Measurements from ENCODE around the gene PNRC2. TPM values are rescaled to one million over a fixed set of nuclear protein-coding genes. Genes with fewer than 3 reads are reported as not detected.

PNRC2 gene
- total and polyA plus RNA-seq, 2 donors (not counting 3 experiments of a cell fraction or from before 2014, with no cell fraction given): 70.2 to 77.8 TPM

GRCh38 chr1:23960291-23961020 lies 828 bp downstream of the PNRC2 start:
- Histone ChIP-seq H3K4me1 (ENCODE audit: control insufficient read depth, extremely low read depth, insufficient read depth, low read length) (peaks cover 22% of the 10 kb centered on the region), H3K36me3 (ENCODE audit: control insufficient read depth in 2 of 2, extremely low read depth in 1 of 2, insufficient read depth in 2 of 2, low read length in 2 of 2) (peaks cover 0 to 8% of the 10 kb centered on the region in 2 experiments), H3K9ac (replicated peaks; ENCODE audit: extremely low read depth, insufficient read depth, low read length) (peak overlapping the region; percentile 100), H3K79me2 (ENCODE audit: control insufficient read depth, insufficient read depth, low read length) (peaks cover 26% of the 10 kb centered on the region), H2AFZ (ENCODE audit: low read depth, low read length) (no peak overlapping the region), H3K9me1 (replicated peaks; ENCODE audit: control insufficient read depth, extremely low read depth, insufficient read depth, low read length) (no peaks in the 10 kb centered on the region), H3K9me3 (replicated peaks; ENCODE audit: control insufficient read depth, insufficient read depth, low read length) (no peaks in the 10 kb centered on the region), H3K4me3 (replicated peaks in 1 of 3; ENCODE audit: insufficient read depth in 1 of 3, low read depth in 1 of 3, low read length in 3 of 3) (peak overlapping the region; percentile 58 to 100 (median 100)), H4K20me1 (replicated peaks; ENCODE audit: control insufficient read depth, extremely low read depth, insufficient read depth, low read length) (peaks cover 5% of the 10 kb centered on the region), H3K4me2 (ENCODE audit: insufficient read depth, low read length) (peak overlapping the region; percentile 98), H3K27me3 (ENCODE audit: control insufficient read depth in 2 of 2, insufficient read depth in 2 of 2, low read length in 2 of 2) (no peaks in the 10 kb centered on the region), H3K27ac (ENCODE audit: insufficient read depth, low read depth, low read length) (peak overlapping the region; percentile 96)
- dilution Hi-C loops (cut with MboI; ENCODE audit: extremely low pct_ligation_motif_present, low sequenced_read_pairs): no loop called here
- ChIA-PET POLR2A (interaction anchor here (0.8 to 1.1 kb wide), 3 partner anchors 14 to 20 kb away, joined by 3 read pairs; partner anchors contain the start of gene SRSF10), CTCF (interaction anchor here (0.8 to 3.3 kb wide), 4 partner anchors 8 to 74 kb away, joined by 3 to 42 read pairs (median 4); no protein-coding TSS in a partner anchor)
- DNase-seq (ENCODE audit: low read depth, low spot score): no peak
- FAIRE-seq: peak; percentile 85
- TF ChIP-seq GATA2 (IDR thresholded peaks at IDR 0.05; ENCODE audit: insufficient read depth, insufficient read length, low read depth, low read length): no peak
- intact Hi-C loops (cut with micrococcal nuclease): no loop called here
- BruUV-seq (replicated peaks): TSS peak; percentile 35

- Histone ChIP-seq H4K20me1 (replicated peaks; ENCODE audit: control insufficient read depth, extremely low read depth, insufficient read depth, low read length) (peaks cover 5% of the 10 kb centered on the region), H3K27me3 (ENCODE audit: control insufficient read depth in 2 of 2, insufficient read depth in 2 of 2, low read length in 2 of 2) (no peaks in the 10 kb centered on the region), H3K9me1 (replicated peaks; ENCODE audit: control insufficient read depth, extremely low read depth, insufficient read depth, low read length) (no peaks in the 10 kb centered on the region), H3K4me2 (ENCODE audit: insufficient read depth, low read length) (no peak overlapping the region), H2AFZ (ENCODE audit: low read depth, low read length) (no peak overlapping the region), H3K4me3 (replicated peaks in 1 of 3; ENCODE audit: insufficient read depth in 1 of 3, low read depth in 1 of 3, low read length in 3 of 3) (no peak overlapping the region), H3K9me3 (replicated peaks; ENCODE audit: control insufficient read depth, insufficient read depth, low read length) (no peaks in the 10 kb centered on the region), H3K9ac (replicated peaks; ENCODE audit: extremely low read depth, insufficient read depth, low read length) (no peak overlapping the region), H3K79me2 (ENCODE audit: control insufficient read depth, insufficient read depth, low read length) (peaks cover 43% of the 10 kb centered on the region), H3K4me1 (ENCODE audit: control insufficient read depth, extremely low read depth, insufficient read depth, low read length) (peaks cover 15% of the 10 kb centered on the region), H3K27ac (ENCODE audit: insufficient read depth, low read depth, low read length) (no peak overlapping the region), H3K36me3 (ENCODE audit: control insufficient read depth in 2 of 2, extremely low read depth in 1 of 2, insufficient read depth in 2 of 2, low read length in 2 of 2) (peaks cover 0 to 16% of the 10 kb centered on the region in 2 experiments)
- dilution Hi-C loops (cut with MboI; ENCODE audit: extremely low pct_ligation_motif_present, low sequenced_read_pairs): no loop called here
- TF ChIP-seq MAX (IDR thresholded peaks at IDR 0.05; ENCODE audit: insufficient read depth, insufficient read length) (no peak), POLR2A (IDR thresholded peaks at IDR 0.05; ENCODE audit: low read depth, low read length) (peak; percentile 64)
- FAIRE-seq (no peak), DNase-seq (ENCODE audit: low read depth, low spot score) (no peak)
- intact Hi-C loops (cut with micrococcal nuclease): no loop called here
- ChIA-PET POLR2A (interaction anchor here (1.1 kb wide), 1 partner anchor 55 kb away, joined by 3 read pairs; no protein-coding TSS in a partner anchor), CTCF (interaction anchor here (0.9 to 2.5 kb wide), 6 partner anchors 12 to 192 kb away, joined by 3 to 27 read pairs (median 4); no protein-coding TSS in a partner anchor)
- no TSS peak for BruUV-seq (replicated peaks)
Measured at GRCh38 chr1:23963617-23964234, 4.1 kb downstream of the PNRC2 start.

Measured in endothelial cell of umbilical vein (primary cell).